Calu3 (cell line): ENCODE data around the gene KIAA1755. TPM values are rescaled to one million over a fixed set of nuclear protein-coding genes. Genes with fewer than 3 reads are reported as not detected.

ENCODE experiments used
- BruUV-seq: library from RNA; stranded (reverse); fragments of 400-500 nt; replicated peaks from 2 replicates; lab custom pipeline; 2021; lab: Mats Ljungman, UMichigan
- CTCF ChIA-PET: fragments of 300-600 bp; sonication (Branson Sonifier 250); formaldehyde crosslinking; loops from one replicate; lab custom pipeline; 2022; ENCODE audit warnings: antibody characterized with exemption; lab: Charles Lee
- DNase-seq: peaks from one replicate; pipeline ENCODE4 v3.0.0; 2022
- H3K27ac Mint-ChIP-seq: one replicate; pipeline ENCODE4 v1.8.0; 2022; ENCODE audit warnings: mixed read lengths; ENCODE audit not compliant: unreplicated experiment
- H3K27me3 Mint-ChIP-seq: one replicate; pipeline ENCODE4 v1.8.0; 2022; ENCODE audit warnings: mixed read lengths; ENCODE audit not compliant: unreplicated experiment
- H3K36me3 Mint-ChIP-seq: one replicate; pipeline ENCODE4 v1.8.0; 2022; ENCODE audit warnings: mild to moderate bottlenecking, moderate library complexity, mixed read lengths; ENCODE audit not compliant: insufficient read depth, unreplicated experiment
- H3K4me1 Mint-ChIP-seq: one replicate; pipeline ENCODE4 v1.8.0; 2022; ENCODE audit warnings: mild to moderate bottlenecking, low read depth, mixed read lengths; ENCODE audit not compliant: unreplicated experiment
- H3K4me3 Mint-ChIP-seq: one replicate; pipeline ENCODE4 v1.8.0; 2022; ENCODE audit warnings: mild to moderate bottlenecking, low read depth, moderate library complexity, mixed read lengths; ENCODE audit not compliant: unreplicated experiment
- H3K9me3 Mint-ChIP-seq: one replicate; pipeline ENCODE4 v1.8.0; 2022; ENCODE audit warnings: low read depth, mixed read lengths; ENCODE audit not compliant: unreplicated experiment
- intact Hi-C: fragments of 100-400 bp; cut with micrococcal nuclease; formaldehyde crosslinking; loops from one replicate; pipeline ENCODE4 v1.10.0; 2022; ENCODE audit not compliant: unreplicated experiment
- total RNA-seq: library from RNA; stranded (reverse); gene quantifications from 2 replicates; pipeline ENCODE4 v1.2.3, GENCODE V29; 2022
- TF ChIP-seq, protein P1 (sequence below): fragments of 200-600 bp; IDR thresholded peaks from one replicate; pipeline ENCODE4 v1.8.0; 2022; ENCODE audit warnings: antibody characterized with exemption; ENCODE audit not compliant: unreplicated experiment

Gene KIAA1755
- total RNA-seq, 1 experiment from 2014 or later = not detected

DNA sequence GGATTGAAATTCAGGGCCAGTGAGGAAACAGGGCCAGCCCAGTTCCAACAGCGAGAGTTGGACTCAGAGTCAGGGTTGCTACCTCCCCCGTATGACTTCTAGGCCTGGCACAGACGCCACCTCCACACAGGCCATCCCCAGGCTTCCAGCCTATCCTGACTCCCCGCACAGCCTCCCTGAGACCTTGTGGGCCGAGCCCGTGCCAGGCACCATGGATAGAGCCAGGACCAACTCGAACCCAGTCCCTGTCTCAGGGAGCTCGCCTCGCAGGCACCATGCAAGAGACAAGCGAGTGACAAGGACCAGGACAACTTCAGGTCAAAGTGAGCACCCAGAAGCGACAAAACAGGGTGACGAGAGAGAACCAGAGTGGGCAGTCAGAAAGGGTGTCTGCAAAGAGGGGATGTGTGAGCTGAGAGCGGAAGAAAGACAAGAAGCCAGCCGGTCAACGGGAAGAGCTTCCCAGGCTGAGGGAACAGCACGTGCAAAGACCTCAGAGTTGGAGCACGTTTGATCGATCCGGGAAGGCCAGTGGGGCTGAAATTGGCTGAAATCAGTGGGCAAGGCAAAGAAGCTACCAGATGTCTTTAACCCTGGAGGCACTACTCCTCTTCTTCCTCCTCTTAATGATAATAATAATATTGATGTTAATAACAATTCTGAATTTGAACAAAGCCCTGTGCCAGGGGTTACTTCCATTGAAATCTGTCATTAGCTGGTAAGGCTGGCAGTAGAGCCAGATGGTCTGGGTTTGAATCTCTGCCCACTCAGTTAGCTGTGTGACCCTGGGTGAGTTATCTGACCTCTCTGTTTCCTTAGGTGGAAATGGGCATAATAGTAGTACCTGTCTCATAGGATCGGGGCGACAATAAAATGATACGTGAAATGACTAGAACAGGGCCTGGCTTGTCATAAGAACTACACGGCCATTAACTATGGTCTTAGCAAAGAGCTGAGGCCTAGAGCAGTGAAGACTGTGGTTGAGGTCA, 45.0 kb downstream of the KIAA1755 start:
- CTCF ChIA-PET = interaction anchor here (1.1 to 1.7 kb wide), 5 partner anchors 28 to 158 kb away, joined by 3 to 6 read pairs (median 4); no protein-coding TSS in a partner anchor
- no peak overlapping the region for H3K27ac Mint-ChIP-seq
- TF ChIP-seq, protein P1, sequence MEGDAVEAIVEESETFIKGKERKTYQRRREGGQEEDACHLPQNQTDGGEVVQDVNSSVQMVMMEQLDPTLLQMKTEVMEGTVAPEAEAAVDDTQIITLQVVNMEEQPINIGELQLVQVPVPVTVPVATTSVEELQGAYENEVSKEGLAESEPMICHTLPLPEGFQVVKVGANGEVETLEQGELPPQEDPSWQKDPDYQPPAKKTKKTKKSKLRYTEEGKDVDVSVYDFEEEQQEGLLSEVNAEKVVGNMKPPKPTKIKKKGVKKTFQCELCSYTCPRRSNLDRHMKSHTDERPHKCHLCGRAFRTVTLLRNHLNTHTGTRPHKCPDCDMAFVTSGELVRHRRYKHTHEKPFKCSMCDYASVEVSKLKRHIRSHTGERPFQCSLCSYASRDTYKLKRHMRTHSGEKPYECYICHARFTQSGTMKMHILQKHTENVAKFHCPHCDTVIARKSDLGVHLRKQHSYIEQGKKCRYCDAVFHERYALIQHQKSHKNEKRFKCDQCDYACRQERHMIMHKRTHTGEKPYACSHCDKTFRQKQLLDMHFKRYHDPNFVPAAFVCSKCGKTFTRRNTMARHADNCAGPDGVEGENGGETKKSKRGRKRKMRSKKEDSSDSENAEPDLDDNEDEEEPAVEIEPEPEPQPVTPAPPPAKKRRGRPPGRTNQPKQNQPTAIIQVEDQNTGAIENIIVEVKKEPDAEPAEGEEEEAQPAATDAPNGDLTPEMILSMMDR = no peak
- H3K9me3 Mint-ChIP-seq = no peaks in the 10 kb centered on the region
- BruUV-seq = no TSS peak
- intact Hi-C loops = no loop called here
- peaks cover 21% of the 10 kb centered on the region for H3K4me1 Mint-ChIP-seq
- no peaks in the 10 kb centered on the region for H3K36me3 Mint-ChIP-seq
- DNase-seq = no peak
- H3K4me3 Mint-ChIP-seq = no peak overlapping the region
- H3K27me3 Mint-ChIP-seq = no peaks in the 10 kb centered on the region

GRCh38 chr20:38214256-38215193, 46.0 kb downstream of the KIAA1755 start:
- intact Hi-C loops = no loop called here
- TF ChIP-seq, protein P1 = peak; percentile 40
- no peak for DNase-seq
- Mint-ChIP-seq H3K36me3 (no peaks in the 10 kb centered on the region), H3K4me3 (no peak overlapping the region), H3K9me3 (no peaks in the 10 kb centered on the region), H3K27ac (no peak overlapping the region), H3K27me3 (no peaks in the 10 kb centered on the region), H3K4me1 (peaks cover 16% of the 10 kb centered on the region)
- CTCF ChIA-PET = interaction anchor here (1.2 to 1.7 kb wide), 2 partner anchors 41 to 157 kb away, joined by 4 to 5 read pairs; no protein-coding TSS in a partner anchor
- BruUV-seq = no TSS peak

DNA sequence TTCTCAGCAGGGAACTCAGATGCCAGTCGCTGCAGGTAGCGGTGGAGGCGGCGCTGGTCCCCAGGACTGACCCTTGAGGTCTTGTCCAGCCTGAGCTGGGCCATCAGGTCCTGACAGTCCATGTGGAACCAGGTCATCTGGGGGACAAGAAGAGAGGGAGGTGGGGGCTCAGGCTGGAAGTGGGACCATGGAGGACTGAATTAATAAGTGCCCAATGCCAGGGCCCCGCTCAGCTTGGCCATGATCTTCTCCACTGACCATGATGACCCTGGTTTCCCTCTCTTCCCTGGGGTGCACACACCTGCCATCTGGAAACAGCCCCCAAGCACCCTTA, 47.0 kb downstream of the KIAA1755 start:
- no TSS peak for BruUV-seq

More for the DNA sequence above, 47.0 kb downstream of the KIAA1755 start:
- TF ChIP-seq, protein P1 = no peak
- no peak overlapping the region for H3K4me3 Mint-ChIP-seq
- no peaks in the 10 kb centered on the region for H3K9me3 Mint-ChIP-seq
- intact Hi-C loops = no loop called here
- CTCF ChIA-PET = interaction anchor here (0.5 kb wide), 1 partner anchor 120 kb away, joined by 3 read pairs; no protein-coding TSS in a partner anchor
- no peak overlapping the region for H3K27ac Mint-ChIP-seq
- no peaks in the 10 kb centered on the region for H3K27me3 Mint-ChIP-seq
- DNase-seq = no peak
- no peaks in the 10 kb centered on the region for H3K36me3 Mint-ChIP-seq
- H3K4me1 Mint-ChIP-seq = peaks cover 11% of the 10 kb centered on the region
